NCI-H1417 (cell line): ENCODE measurements around the gene TMSB15B.
"Not testable (repeated sequence)": the region's sequence is repeated elsewhere in the genome, so short reads cannot be mapped to it uniquely, and the experiment has no call there.

Experiments
- DNase-seq, 3 experiments: peaks; one replicate each; lab custom pipeline; 2025; lab: John Stamatoyannopoulos, UW

Gene TMSB15B

GRCh38 chrX:103962411-103963278, at the start of gene TMSB15B:
Gene TMSB15B, plus strand, starts transcription at chrX:103962627.
- DNase-seq: not testable (repeated sequence)

GRCh38 chrX:103913356-103914020, 48.9 kb upstream of the TMSB15B start:
- DNase-seq: no peak

GRCh38 chrX:103918050-103918449, 44.4 kb upstream of the TMSB15B start:
- DNase-seq: peak; percentile 63 to 90 (median 72)

- peak; percentile 65 to 92 (median 89) for DNase-seq
Observed at GRCh38 chrX:103918571-103919269, 43.7 kb upstream of the TMSB15B start.

GRCh38 chrX:103919270-103919637, 43.2 kb upstream of the TMSB15B start:
- peak in 2 of 3 experiments; percentile 20 to 88 for DNase-seq

- peak in 1 of 3 experiments; percentile 12 for DNase-seq
Observed at GRCh38 chrX:103920515-103920914, 41.9 kb upstream of the TMSB15B start.

GRCh38 chrX:103927030-103927429, 35.4 kb upstream of the TMSB15B start:
- no peak for DNase-seq

GRCh38 chrX:103927633-103928032, 34.8 kb upstream of the TMSB15B start:
- no peak for DNase-seq

- DNase-seq: no peak
Observed at GRCh38 chrX:103932133-103932532, 30.3 kb upstream of the TMSB15B start.

GRCh38 chrX:103940257-103940656, 22.2 kb upstream of the TMSB15B start:
- DNase-seq: not testable (repeated sequence)

GRCh38 chrX:103941201-103941975, 21.0 kb upstream of the TMSB15B start:
- DNase-seq: peak in 2 of 3 experiments; percentile 9 to 67

- no peak for DNase-seq
Observed at GRCh38 chrX:103949506-103949905, 12.9 kb upstream of the TMSB15B start.

- DNase-seq: no peak
Observed at GRCh38 chrX:103953353-103953752, 9.1 kb upstream of the TMSB15B start.

GRCh38 chrX:103954259-103954658, 8.2 kb upstream of the TMSB15B start:
- DNase-seq: no peak

GRCh38 chrX:103960599-103960998, 1.8 kb upstream of the TMSB15B start:
- not testable (repeated sequence) for DNase-seq

- DNase-seq: not testable (repeated sequence)
Observed at GRCh38 chrX:103983508-103983907, 21.1 kb downstream of the TMSB15B start.

GRCh38 chrX:103999234-103999633, 36.8 kb downstream of the TMSB15B start:
- no peak for DNase-seq

- no peak for DNase-seq
Observed at GRCh38 chrX:104008831-104009230, 46.4 kb downstream of the TMSB15B start.

- DNase-seq: no peak
Observed at GRCh38 chrX:104013158-104013557, 50.7 kb downstream of the TMSB15B start.

- no peak for DNase-seq
Observed at GRCh38 chrX:104013606-104014005, 51.2 kb downstream of the TMSB15B start, which contains the start of gene H2BW1. Gene H2BW1, minus strand, starts transcription at chrX:104013708. Its CDS starts 132 bp downstream, at chrX:104013576.

- DNase-seq: not testable (repeated sequence)
Observed at GRCh38 chrX:104015576-104015975, 53.1 kb downstream of the TMSB15B start.
